ENCODE measurements around the gene NRL. TPM values are rescaled to one million over a fixed set of nuclear protein-coding genes. Genes with fewer than 3 reads are reported as not detected.

NRL gene
- total RNA-seq, 1 experiment from 2014 or later: 2.5 TPM

GRCh38 chr14:24146453-24146977, 31.8 kb upstream of the NRL start, which contains the start of gene PSME2:
Gene PSME2, minus strand, starts transcription at chr14:24146610. Its CDS starts 29 bp downstream, at chr14:24146581.
- peak within 1 kb of the TSS; percentile 81; the same call in 1 of the 2 replicates for H3K14ac ChIP-seq (ENCODE audit: insufficient read depth, low read length)
- H3K9me3 ChIP-seq (ENCODE audit: control insufficient read depth, low read depth, low read length): no peaks in the 10 kb centered on the region
- no peaks in the 10 kb centered on the region for H3K9me3 Mint-ChIP-seq
- H2BK120ac ChIP-seq (ENCODE audit: low read depth, low read length, poor library complexity, severe bottlenecking): no peak within 1 kb of the TSS
- DNase-seq: peak; percentile 99
- H3K27me3 Mint-ChIP-seq (ENCODE audit: low read depth): no peaks in the 10 kb centered on the region
- no peak within 1 kb of the TSS for H4K91ac ChIP-seq (ENCODE audit: insufficient read length, low read depth, low read length)
- H3K4me1 ChIP-seq (ENCODE audit: insufficient read depth, low read length): no peaks in the 10 kb centered on the region
- peak within 1 kb of the TSS; percentile 96 to 99 for H3K4me3 Mint-ChIP-seq
- H2AFZ ChIP-seq (ENCODE audit: low read length): no peak within 1 kb of the TSS
- no peak within 1 kb of the TSS for H2BK5ac ChIP-seq (ENCODE audit: insufficient read length, low read length)
- H3K27ac ChIP-seq (ENCODE audit: insufficient read length, low read depth, low read length): no peak within 1 kb of the TSS
- no peak for TF ChIP-seq CTCF (conservative IDR thresholded peaks at IDR 0.05)
- no peak within 1 kb of the TSS for H3K4ac ChIP-seq (ENCODE audit: low read depth, low read length)
- H3K4me1 Mint-ChIP-seq: peaks cover 24% of the 10 kb centered on the region in 2 experiments
- H3K79me1 ChIP-seq (ENCODE audit: insufficient read depth, low read depth, low read length, poor library complexity, severe bottlenecking): peaks cover 4% of the 10 kb centered on the region
- peaks cover 8% of the 10 kb centered on the region; the same call in 1 of the 2 replicates for H3K79me2 ChIP-seq (ENCODE audit: insufficient read depth, low read length)
- peaks cover 19% of the 10 kb centered on the region for H3K23me2 ChIP-seq (ENCODE audit: insufficient read length, low read depth, low read length, poor library complexity, severe bottlenecking)
- H3K9ac ChIP-seq (ENCODE audit: extremely low read depth, insufficient read length, low read length): peak within 1 kb of the TSS; percentile 86
- no peak within 1 kb of the TSS for H4K5ac ChIP-seq (ENCODE audit: insufficient read length, low read depth, low read length)
- no peak within 1 kb of the TSS for H2BK12ac ChIP-seq (ENCODE audit: insufficient read length, low read depth, low read length)
- H2AK5ac ChIP-seq (ENCODE audit: insufficient read length, low read length): no peak within 1 kb of the TSS
- H4K20me1 ChIP-seq (ENCODE audit: control insufficient read depth, insufficient read depth, insufficient read length): no peaks in the 10 kb centered on the region
- peaks cover 15 to 58% (median 55%) of the 10 kb centered on the region in 3 experiments for H3K36me3 Mint-ChIP-seq (ENCODE audit: insufficient read depth in 1 of 3, low read depth in 3 of 3)
- WGBS (ENCODE audit: extremely low coverage, insufficient read length, low lambda C conversion rate): no CpG with 5 or more reads among the region's 25 CpGs
- peak within 1 kb of the TSS; percentile 77 for H3K18ac ChIP-seq (ENCODE audit: insufficient read length, low read depth, low read length)
- H4K8ac ChIP-seq (replicated peaks; ENCODE audit: insufficient read length, low read depth, low read length): no peak within 1 kb of the TSS
- no peak within 1 kb of the TSS for H3T11ph ChIP-seq (ENCODE audit: low read length)
- H3K27me3 ChIP-seq (ENCODE audit: insufficient read depth, low read length): no peaks in the 10 kb centered on the region
- H3K4me2 ChIP-seq (ENCODE audit: insufficient read depth, insufficient read length, low read length): peak within 1 kb of the TSS; percentile 83
- peak within 1 kb of the TSS; percentile 96 to 99 (median 98) for H3K27ac Mint-ChIP-seq
- no peak within 1 kb of the TSS for H2BK15ac ChIP-seq (ENCODE audit: low read depth, low read length)
- no peak within 1 kb of the TSS for H3K23ac ChIP-seq (ENCODE audit: insufficient read length, low read depth, low read length)
- no peak within 1 kb of the TSS for H3K56ac ChIP-seq (ENCODE audit: insufficient read length, low read depth, low read length)
- H2BK20ac ChIP-seq (ENCODE audit: low read depth, low read length, poor library complexity, severe bottlenecking): no peak within 1 kb of the TSS

Data from H9 (cell line).